HepG2 (cell line): ENCODE data around the gene DTNB.

Experiments used
- ARID2 ChIP-seq: sonication (generic); formaldehyde crosslinking; IDR thresholded peaks from 2 replicates; pipeline ENCODE4 v1.8.1; 2022; ENCODE audit warnings: mild to moderate bottlenecking, missing genetic modification reagents, borderline replicate concordance
- ISX ChIP-seq: sonication (generic); formaldehyde crosslinking; conservative IDR thresholded peaks from 2 replicates; pipeline ENCODE4 v1.5.0; 2020; ENCODE audit warnings: missing genetic modification reagents
- KDM5B ChIP-seq: sonication (generic); formaldehyde crosslinking; IDR thresholded peaks from 2 replicates; pipeline ENCODE4 v1.4.0; 2020; ENCODE audit warnings: missing genetic modification reagents, mild to moderate bottlenecking, borderline replicate concordance
- POLR2A ChIP-seq, 2 experiments: IDR thresholded peaks; 2 replicates each; pipeline ENCODE4 v1.6.1; 2011; ENCODE audit warnings: low read depth in 2 of 2, low read length in 2 of 2, mild to moderate bottlenecking in 1 of 2, moderate library complexity in 1 of 2; ENCODE audit not compliant: insufficient read depth in 1 of 2
- SIN3A ChIP-seq: IDR thresholded peaks from 2 replicates; pipeline ENCODE4 v1.6.1; 2011; ENCODE audit warnings: low read depth, mild to moderate bottlenecking, control low read depth, low read length, borderline replicate concordance
- SUZ12 ChIP-seq: fragments of 150-350 bp; IDR thresholded peaks from 2 replicates; pipeline ENCODE4 v1.6.1; 2014; ENCODE audit warnings: low read depth, low read length
- ZFP36 ChIP-seq: fragments of 150-350 bp; IDR thresholded peaks from 2 replicates; pipeline ENCODE4 v1.6.1; 2018; ENCODE audit warnings: borderline replicate concordance, low read length, low read depth; ENCODE audit not compliant: partially characterized antibody
- ZNF589 ChIP-seq: sonication (generic); formaldehyde crosslinking; conservative IDR thresholded peaks from 2 replicates; pipeline ENCODE4 v1.8.0; 2022; ENCODE audit warnings: mild to moderate bottlenecking, moderate library complexity, missing genetic modification reagents
- TF ChIP-seq, protein P1 (sequence below): sonication (generic); formaldehyde crosslinking; IDR thresholded peaks from 2 replicates; pipeline ENCODE4 v1.5.0; 2020; ENCODE audit warnings: mild to moderate bottlenecking, missing genetic modification reagents, moderate library complexity

DNA sequence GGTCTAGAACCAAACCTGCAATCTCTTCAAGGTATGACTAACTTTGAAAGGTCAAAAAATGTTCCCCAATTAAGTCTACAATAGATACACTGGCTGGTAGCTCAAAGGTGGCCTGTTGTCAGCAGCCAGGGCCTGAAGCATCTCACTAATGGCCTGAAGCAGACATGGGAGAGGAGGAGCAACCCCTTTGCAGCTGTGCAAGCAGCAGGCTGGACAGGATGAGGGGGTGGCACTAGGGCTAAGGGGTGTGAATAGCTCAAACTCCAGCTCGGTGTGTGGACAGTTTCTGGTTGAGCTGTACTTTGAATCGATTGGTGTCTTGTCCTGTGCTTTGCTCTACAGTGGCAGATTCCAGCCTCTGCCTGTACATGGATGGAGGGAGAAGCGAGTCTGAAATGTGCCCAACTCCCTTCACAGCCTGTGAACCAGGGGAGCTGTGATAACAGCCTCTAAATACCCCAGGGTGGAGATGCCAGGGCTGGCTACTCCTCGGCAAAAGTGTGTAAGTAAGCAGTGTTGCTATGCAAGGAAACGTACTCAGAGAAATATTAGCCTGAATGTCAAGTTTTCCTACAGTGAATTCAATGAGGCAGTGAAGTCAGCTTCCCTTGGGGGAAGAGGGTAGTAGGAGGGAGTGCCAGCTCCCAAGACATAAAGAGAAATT lies 34.7 kb upstream of the DTNB start:
- TF ChIP-seq, protein P1, sequence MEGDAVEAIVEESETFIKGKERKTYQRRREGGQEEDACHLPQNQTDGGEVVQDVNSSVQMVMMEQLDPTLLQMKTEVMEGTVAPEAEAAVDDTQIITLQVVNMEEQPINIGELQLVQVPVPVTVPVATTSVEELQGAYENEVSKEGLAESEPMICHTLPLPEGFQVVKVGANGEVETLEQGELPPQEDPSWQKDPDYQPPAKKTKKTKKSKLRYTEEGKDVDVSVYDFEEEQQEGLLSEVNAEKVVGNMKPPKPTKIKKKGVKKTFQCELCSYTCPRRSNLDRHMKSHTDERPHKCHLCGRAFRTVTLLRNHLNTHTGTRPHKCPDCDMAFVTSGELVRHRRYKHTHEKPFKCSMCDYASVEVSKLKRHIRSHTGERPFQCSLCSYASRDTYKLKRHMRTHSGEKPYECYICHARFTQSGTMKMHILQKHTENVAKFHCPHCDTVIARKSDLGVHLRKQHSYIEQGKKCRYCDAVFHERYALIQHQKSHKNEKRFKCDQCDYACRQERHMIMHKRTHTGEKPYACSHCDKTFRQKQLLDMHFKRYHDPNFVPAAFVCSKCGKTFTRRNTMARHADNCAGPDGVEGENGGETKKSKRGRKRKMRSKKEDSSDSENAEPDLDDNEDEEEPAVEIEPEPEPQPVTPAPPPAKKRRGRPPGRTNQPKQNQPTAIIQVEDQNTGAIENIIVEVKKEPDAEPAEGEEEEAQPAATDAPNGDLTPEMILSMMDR, result 0 out of 2 replicates have a peak, but pooled peaks have one; percentile 5
- TF ChIP-seq ZFP36, result no peak
- no peak for TF ChIP-seq ZNF589 (CRISPR knock-in tag)
- no peak for TF ChIP-seq KDM5B (CRISPR knock-in tag)
- no peak for TF ChIP-seq ARID2 (CRISPR knock-in tag)
- TF ChIP-seq POLR2A (IDR thresholded peaks at IDR 0.05; ENCODE audit: insufficient read depth in 1 of 2, low read depth in 2 of 2, low read length in 2 of 2), result no peak
- TF ChIP-seq ISX (CRISPR knock-in tag), result no peak
- no peak for TF ChIP-seq SUZ12
- no peak for TF ChIP-seq SIN3A
